ENCODE measurements around the gene CCT4.
"Not testable (repeated sequence)": the region's sequence is repeated elsewhere in the genome, so short reads cannot be mapped to it uniquely, and the experiment has no call there.

DNA sequence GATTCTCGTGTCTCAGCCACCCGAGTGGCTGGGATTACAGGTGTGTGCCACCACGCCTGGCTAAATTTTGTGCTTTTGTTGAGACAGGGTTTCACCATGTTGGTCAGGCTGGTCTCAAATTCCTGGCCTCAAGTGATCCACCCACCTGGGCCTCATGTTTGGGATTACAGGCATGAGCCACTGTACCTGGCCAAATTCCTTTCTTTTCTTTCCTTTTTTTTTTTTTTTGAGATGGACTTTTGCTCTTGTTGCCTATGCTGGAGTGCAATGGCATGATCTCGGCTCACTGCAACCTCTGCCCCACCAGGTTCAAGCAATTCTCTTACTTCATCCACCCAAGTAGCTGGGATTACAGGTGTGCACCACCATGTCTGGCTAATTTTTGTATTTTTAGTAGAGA is 26.3 kb upstream of the CCT4 start:
- TF ChIP-seq, protein P1, sequence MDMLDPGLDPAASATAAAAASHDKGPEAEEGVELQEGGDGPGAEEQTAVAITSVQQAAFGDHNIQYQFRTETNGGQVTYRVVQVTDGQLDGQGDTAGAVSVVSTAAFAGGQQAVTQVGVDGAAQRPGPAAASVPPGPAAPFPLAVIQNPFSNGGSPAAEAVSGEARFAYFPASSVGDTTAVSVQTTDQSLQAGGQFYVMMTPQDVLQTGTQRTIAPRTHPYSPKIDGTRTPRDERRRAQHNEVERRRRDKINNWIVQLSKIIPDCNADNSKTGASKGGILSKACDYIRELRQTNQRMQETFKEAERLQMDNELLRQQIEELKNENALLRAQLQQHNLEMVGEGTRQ (CRISPR knock-in tag; IDR thresholded peaks at IDR 0.05) = not testable (repeated sequence)
- not testable (repeated sequence) for TF ChIP-seq TCF7 (CRISPR knock-in tag; IDR thresholded peaks at IDR 0.05; ENCODE audit: low read depth); JUN (CRISPR knock-in tag; IDR thresholded peaks at IDR 0.05); CREB1 (CRISPR knock-in tag; IDR thresholded peaks at IDR 0.05); NFYB (CRISPR knock-in tag; conservative IDR thresholded peaks at IDR 0.05; ENCODE audit: low read depth)
- TF ChIP-seq, protein P2, sequence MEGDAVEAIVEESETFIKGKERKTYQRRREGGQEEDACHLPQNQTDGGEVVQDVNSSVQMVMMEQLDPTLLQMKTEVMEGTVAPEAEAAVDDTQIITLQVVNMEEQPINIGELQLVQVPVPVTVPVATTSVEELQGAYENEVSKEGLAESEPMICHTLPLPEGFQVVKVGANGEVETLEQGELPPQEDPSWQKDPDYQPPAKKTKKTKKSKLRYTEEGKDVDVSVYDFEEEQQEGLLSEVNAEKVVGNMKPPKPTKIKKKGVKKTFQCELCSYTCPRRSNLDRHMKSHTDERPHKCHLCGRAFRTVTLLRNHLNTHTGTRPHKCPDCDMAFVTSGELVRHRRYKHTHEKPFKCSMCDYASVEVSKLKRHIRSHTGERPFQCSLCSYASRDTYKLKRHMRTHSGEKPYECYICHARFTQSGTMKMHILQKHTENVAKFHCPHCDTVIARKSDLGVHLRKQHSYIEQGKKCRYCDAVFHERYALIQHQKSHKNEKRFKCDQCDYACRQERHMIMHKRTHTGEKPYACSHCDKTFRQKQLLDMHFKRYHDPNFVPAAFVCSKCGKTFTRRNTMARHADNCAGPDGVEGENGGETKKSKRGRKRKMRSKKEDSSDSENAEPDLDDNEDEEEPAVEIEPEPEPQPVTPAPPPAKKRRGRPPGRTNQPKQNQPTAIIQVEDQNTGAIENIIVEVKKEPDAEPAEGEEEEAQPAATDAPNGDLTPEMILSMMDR (IDR thresholded peaks at IDR 0.05) = not testable (repeated sequence)
- TF ChIP-seq, protein P3, sequence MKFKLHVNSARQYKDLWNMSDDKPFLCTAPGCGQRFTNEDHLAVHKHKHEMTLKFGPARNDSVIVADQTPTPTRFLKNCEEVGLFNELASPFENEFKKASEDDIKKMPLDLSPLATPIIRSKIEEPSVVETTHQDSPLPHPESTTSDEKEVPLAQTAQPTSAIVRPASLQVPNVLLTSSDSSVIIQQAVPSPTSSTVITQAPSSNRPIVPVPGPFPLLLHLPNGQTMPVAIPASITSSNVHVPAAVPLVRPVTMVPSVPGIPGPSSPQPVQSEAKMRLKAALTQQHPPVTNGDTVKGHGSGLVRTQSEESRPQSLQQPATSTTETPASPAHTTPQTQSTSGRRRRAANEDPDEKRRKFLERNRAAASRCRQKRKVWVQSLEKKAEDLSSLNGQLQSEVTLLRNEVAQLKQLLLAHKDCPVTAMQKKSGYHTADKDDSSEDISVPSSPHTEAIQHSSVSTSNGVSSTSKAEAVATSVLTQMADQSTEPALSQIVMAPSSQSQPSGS (CRISPR knock-in tag; IDR thresholded peaks at IDR 0.05; ENCODE audit: borderline replicate concordance, low read depth) = not testable (repeated sequence)
- TF ChIP-seq, protein P4, sequence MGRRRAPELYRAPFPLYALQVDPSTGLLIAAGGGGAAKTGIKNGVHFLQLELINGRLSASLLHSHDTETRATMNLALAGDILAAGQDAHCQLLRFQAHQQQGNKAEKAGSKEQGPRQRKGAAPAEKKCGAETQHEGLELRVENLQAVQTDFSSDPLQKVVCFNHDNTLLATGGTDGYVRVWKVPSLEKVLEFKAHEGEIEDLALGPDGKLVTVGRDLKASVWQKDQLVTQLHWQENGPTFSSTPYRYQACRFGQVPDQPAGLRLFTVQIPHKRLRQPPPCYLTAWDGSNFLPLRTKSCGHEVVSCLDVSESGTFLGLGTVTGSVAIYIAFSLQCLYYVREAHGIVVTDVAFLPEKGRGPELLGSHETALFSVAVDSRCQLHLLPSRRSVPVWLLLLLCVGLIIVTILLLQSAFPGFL (CRISPR knock-in tag; IDR thresholded peaks at IDR 0.05; ENCODE audit: borderline replicate concordance) = not testable (repeated sequence)
- TF ChIP-seq, protein P5, sequence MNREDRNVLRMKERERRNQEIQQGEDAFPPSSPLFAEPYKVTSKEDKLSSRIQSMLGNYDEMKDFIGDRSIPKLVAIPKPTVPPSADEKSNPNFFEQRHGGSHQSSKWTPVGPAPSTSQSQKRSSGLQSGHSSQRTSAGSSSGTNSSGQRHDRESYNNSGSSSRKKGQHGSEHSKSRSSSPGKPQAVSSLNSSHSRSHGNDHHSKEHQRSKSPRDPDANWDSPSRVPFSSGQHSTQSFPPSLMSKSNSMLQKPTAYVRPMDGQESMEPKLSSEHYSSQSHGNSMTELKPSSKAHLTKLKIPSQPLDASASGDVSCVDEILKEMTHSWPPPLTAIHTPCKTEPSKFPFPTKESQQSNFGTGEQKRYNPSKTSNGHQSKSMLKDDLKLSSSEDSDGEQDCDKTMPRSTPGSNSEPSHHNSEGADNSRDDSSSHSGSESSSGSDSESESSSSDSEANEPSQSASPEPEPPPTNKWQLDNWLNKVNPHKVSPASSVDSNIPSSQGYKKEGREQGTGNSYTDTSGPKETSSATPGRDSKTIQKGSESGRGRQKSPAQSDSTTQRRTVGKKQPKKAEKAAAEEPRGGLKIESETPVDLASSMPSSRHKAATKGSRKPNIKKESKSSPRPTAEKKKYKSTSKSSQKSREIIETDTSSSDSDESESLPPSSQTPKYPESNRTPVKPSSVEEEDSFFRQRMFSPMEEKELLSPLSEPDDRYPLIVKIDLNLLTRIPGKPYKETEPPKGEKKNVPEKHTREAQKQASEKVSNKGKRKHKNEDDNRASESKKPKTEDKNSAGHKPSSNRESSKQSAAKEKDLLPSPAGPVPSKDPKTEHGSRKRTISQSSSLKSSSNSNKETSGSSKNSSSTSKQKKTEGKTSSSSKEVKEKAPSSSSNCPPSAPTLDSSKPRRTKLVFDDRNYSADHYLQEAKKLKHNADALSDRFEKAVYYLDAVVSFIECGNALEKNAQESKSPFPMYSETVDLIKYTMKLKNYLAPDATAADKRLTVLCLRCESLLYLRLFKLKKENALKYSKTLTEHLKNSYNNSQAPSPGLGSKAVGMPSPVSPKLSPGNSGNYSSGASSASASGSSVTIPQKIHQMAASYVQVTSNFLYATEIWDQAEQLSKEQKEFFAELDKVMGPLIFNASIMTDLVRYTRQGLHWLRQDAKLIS (CRISPR knock-in tag; IDR thresholded peaks at IDR 0.05; ENCODE audit: borderline replicate concordance) = not testable (repeated sequence)
- TF ChIP-seq, protein P6, sequence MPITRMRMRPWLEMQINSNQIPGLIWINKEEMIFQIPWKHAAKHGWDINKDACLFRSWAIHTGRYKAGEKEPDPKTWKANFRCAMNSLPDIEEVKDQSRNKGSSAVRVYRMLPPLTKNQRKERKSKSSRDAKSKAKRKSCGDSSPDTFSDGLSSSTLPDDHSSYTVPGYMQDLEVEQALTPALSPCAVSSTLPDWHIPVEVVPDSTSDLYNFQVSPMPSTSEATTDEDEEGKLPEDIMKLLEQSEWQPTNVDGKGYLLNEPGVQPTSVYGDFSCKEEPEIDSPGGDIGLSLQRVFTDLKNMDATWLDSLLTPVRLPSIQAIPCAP (CRISPR knock-in tag; IDR thresholded peaks at IDR 0.05) = not testable (repeated sequence)
- TF ChIP-seq, protein P7, sequence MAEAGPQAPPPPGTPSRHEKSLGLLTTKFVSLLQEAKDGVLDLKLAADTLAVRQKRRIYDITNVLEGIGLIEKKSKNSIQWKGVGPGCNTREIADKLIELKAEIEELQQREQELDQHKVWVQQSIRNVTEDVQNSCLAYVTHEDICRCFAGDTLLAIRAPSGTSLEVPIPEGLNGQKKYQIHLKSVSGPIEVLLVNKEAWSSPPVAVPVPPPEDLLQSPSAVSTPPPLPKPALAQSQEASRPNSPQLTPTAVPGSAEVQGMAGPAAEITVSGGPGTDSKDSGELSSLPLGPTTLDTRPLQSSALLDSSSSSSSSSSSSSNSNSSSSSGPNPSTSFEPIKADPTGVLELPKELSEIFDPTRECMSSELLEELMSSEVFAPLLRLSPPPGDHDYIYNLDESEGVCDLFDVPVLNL (CRISPR knock-in tag; IDR thresholded peaks at IDR 0.05; ENCODE audit: borderline replicate concordance, low read depth) = not testable (repeated sequence)
- TF ChIP-seq, protein P8, sequence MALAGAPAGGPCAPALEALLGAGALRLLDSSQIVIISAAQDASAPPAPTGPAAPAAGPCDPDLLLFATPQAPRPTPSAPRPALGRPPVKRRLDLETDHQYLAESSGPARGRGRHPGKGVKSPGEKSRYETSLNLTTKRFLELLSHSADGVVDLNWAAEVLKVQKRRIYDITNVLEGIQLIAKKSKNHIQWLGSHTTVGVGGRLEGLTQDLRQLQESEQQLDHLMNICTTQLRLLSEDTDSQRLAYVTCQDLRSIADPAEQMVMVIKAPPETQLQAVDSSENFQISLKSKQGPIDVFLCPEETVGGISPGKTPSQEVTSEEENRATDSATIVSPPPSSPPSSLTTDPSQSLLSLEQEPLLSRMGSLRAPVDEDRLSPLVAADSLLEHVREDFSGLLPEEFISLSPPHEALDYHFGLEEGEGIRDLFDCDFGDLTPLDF (CRISPR knock-in tag; IDR thresholded peaks at IDR 0.05) = not testable (repeated sequence)
- TF ChIP-seq, protein P9, sequence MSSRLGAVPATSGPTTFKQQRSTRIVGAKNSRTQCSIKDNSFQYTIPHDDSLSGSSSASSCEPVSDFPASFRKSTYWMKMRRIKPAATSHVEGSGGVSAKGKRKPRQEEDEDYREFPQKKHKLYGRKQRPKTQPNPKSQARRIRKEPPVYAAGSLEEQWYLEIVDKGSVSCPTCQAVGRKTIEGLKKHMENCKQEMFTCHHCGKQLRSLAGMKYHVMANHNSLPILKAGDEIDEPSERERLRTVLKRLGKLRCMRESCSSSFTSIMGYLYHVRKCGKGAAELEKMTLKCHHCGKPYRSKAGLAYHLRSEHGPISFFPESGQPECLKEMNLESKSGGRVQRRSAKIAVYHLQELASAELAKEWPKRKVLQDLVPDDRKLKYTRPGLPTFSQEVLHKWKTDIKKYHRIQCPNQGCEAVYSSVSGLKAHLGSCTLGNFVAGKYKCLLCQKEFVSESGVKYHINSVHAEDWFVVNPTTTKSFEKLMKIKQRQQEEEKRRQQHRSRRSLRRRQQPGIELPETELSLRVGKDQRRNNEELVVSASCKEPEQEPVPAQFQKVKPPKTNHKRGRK (CRISPR knock-in tag; IDR thresholded peaks at IDR 0.05; ENCODE audit: borderline replicate concordance) = not testable (repeated sequence)
- TF ChIP-seq, protein P10, sequence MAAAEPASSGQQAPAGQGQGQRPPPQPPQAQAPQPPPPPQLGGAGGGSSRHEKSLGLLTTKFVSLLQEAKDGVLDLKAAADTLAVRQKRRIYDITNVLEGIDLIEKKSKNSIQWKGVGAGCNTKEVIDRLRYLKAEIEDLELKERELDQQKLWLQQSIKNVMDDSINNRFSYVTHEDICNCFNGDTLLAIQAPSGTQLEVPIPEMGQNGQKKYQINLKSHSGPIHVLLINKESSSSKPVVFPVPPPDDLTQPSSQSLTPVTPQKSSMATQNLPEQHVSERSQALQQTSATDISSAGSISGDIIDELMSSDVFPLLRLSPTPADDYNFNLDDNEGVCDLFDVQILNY (CRISPR knock-in tag; IDR thresholded peaks at IDR 0.05) = not testable (repeated sequence)

Measured in WTC11 (cell line).